K562 (cell line): ENCODE data around the gene MLLT1. TPM values are rescaled to one million over a fixed set of nuclear protein-coding genes. Genes with fewer than 3 reads are reported as not detected.

Source experiments
- ATAC-seq: fragments of 200-7000 bp; cut with Tn5 transposase; 3 replicates; pipeline ENCODE4 v1.9.1; 2020; ENCODE audit warnings: moderate library complexity
- BruUV-seq: library from RNA; stranded (reverse); fragments of 400-500 nt; replicated peaks from 2 replicates; lab custom pipeline; 2021; lab: Mats Ljungman, UMichigan
- CTCF ChIA-PET: fragments of 300-600 bp; formaldehyde crosslinking; extraction: SDS; loops from one replicate; lab custom pipeline; 2021; ENCODE audit warnings: low intra/inter-chr PET ratio; lab: Yijun Ruan, JAX
- POLR2A ChIA-PET: fragments of 300-600, 350-650 bp; sonication (Branson Sonifier 250); formaldehyde crosslinking; extraction: SDS; loops from one replicate; lab custom pipeline; 2021; ENCODE audit warnings: antibody characterized with exemption, inconsistent platforms; lab: Yijun Ruan, JAX
- DNase-seq, 4 experiments: peaks; one replicate each; pipeline versions ENCODE4 v3.0.0 to v3.0.0-alpha.2; 2011 to 2018; ENCODE audit warnings: low spot score in 3 of 4, mixed read lengths in 3 of 4; ENCODE audit errors: extremely low read depth in 1 of 4
- FAIRE-seq: peaks from 2 replicates; lab custom pipeline; 2011; peaks lifted over from hg19 to GRCh38; lab: Jason Lieb, UNC
- H2AFZ ChIP-seq: 2 replicates; pipeline ENCODE4 v1.6.0; 2011; ENCODE audit warnings: low read depth, low read length, control low read depth, inconsistent platforms
- H3K27ac ChIP-seq: fragments of 200-600 bp; 3 replicates; pipeline ENCODE4 v1.8.0; 2011; ENCODE audit warnings: low read depth, mild to moderate bottlenecking, control low read depth, inconsistent platforms, low read length, moderate library complexity, mixed read lengths; ENCODE audit errors: extremely low read depth
- H3K27me3 ChIP-seq, 2 experiments: fragments of 300-600 bp in 1 of 2; 2 replicates in 1 of 2; 3 replicates in 1 of 2; pipeline versions ENCODE4 v1.6.0 to v1.8.0; 2011; ENCODE audit warnings: inconsistent platforms in 2 of 2, low read length in 2 of 2, mild to moderate bottlenecking in 1 of 2, mixed read lengths in 1 of 2, moderate library complexity in 1 of 2; ENCODE audit not compliant: control insufficient read depth in 2 of 2, insufficient read depth in 2 of 2
- H3K36me3 ChIP-seq: fragments of 300-600 bp; 3 replicates; pipeline ENCODE4 v1.8.0; 2011; ENCODE audit warnings: mild to moderate bottlenecking, low read length, inconsistent platforms; ENCODE audit not compliant: control insufficient read depth, insufficient read depth
- H3K4me1 ChIP-seq, 2 experiments: fragments of 200-600 bp in 1 of 2; replicated peaks in 1 of 2; 2 replicates in 1 of 2; 3 replicates in 1 of 2; pipeline versions ENCODE4 v1.5.1 to v1.8.0; 2011; ENCODE audit warnings: inconsistent platforms in 2 of 2, low read length in 2 of 2, mild to moderate bottlenecking in 1 of 2, mixed read lengths in 1 of 2, moderate library complexity in 1 of 2; ENCODE audit not compliant: control insufficient read depth in 2 of 2, insufficient read depth in 2 of 2
- H3K4me2 ChIP-seq: 2 replicates; pipeline ENCODE4 v1.6.1; 2011; ENCODE audit warnings: low read length, control low read depth, inconsistent platforms, mixed read lengths; ENCODE audit not compliant: insufficient read depth
- H3K4me3 ChIP-seq: fragments of 200-600 bp; sonication (generic), shearing (Covaris generic); 2 replicates; pipeline ENCODE4 v1.5.1; 2016; ENCODE audit warnings: control low read depth, inconsistent platforms
- H3K79me2 ChIP-seq: fragments of 200-600 bp; 3 replicates; pipeline ENCODE4 v1.8.0; 2011; ENCODE audit warnings: low read length, inconsistent platforms; ENCODE audit not compliant: control insufficient read depth, insufficient read depth
- H3K9ac ChIP-seq, 2 experiments: 2 replicates each; pipeline versions ENCODE4 v1.6.0 to v1.6.1; 2011; ENCODE audit warnings: low read depth in 2 of 2, low read length in 2 of 2, control low read depth in 1 of 2, inconsistent platforms in 1 of 2, mild to moderate bottlenecking in 1 of 2, mixed read lengths in 1 of 2; ENCODE audit not compliant: insufficient read depth in 1 of 2
- H3K9me1 ChIP-seq: one replicate; pipeline ENCODE4 v1.6.0; 2011; ENCODE audit warnings: inconsistent platforms, mild to moderate bottlenecking, low read length, moderate library complexity; ENCODE audit not compliant: control insufficient read depth, insufficient read depth
- H3K9me3 ChIP-seq: replicated peaks from 2 replicates; pipeline ENCODE4 v1.5.1; 2011; ENCODE audit warnings: low read depth, low read length, inconsistent platforms; ENCODE audit not compliant: control insufficient read depth, insufficient read depth
- H4K20me1 ChIP-seq: replicated peaks from 2 replicates; pipeline ENCODE4 v1.6.1; 2011; ENCODE audit warnings: low read length, inconsistent platforms, mixed read lengths; ENCODE audit not compliant: control insufficient read depth, insufficient read depth
- HMG20A ChIP-seq: fragments of 450-650 bp; formaldehyde crosslinking; conservative IDR thresholded peaks from 2 replicates; pipeline ENCODE4 v1.4.0; 2020; ENCODE audit warnings: mild to moderate bottlenecking, mixed read lengths
- NFRKB ChIP-seq: fragments of 450-650 bp; IDR thresholded peaks from 2 replicates; pipeline ENCODE4 v1.6.1; 2016; ENCODE audit warnings: low read depth
- RBM25 ChIP-seq: fragments of 200-400 bp; formaldehyde crosslinking; IDR thresholded peaks from 2 replicates; pipeline ENCODE4 v1.6.1; 2018; ENCODE audit warnings: low read length, low read depth, moderate library complexity; ENCODE audit not compliant: severe bottlenecking
- RFX1 ChIP-seq: fragments of 450-650 bp; IDR thresholded peaks from 2 replicates; pipeline ENCODE4 v1.6.1; 2016; ENCODE audit warnings: mild to moderate bottlenecking, moderate library complexity
- ZKSCAN1 ChIP-seq: fragments of 150-350 bp; IDR thresholded peaks from 2 replicates; pipeline ENCODE4 v1.6.1; 2016; ENCODE audit warnings: low read depth, low read length
- WGBS: fragments of 100-300 bp; shearing (Covaris generic); methylation state at CpG from one replicate; pipeline ENCODE4 v1.1.6; 2016; ENCODE audit warnings: low coverage, mixed read lengths; ENCODE audit not compliant: insufficient coverage; ENCODE audit errors: missing lambda C conversion rate; 5-methylcytosine and 5-hydroxymethylcytosine counted together
- in situ Hi-C: fragments of 300-500 bp; cut with MboI; formaldehyde crosslinking; loops from 4 replicates; pipeline ENCODE4 v1.15.0; 2018; ENCODE audit warnings: inconsistent platforms, mixed read lengths
- intact Hi-C: fragments of 100-400 bp; cut with micrococcal nuclease; formaldehyde crosslinking; loops from 2 replicates; pipeline ENCODE4 v1.14.2; 2022
- polyA plus RNA-seq, 8 experiments: library from polyadenylated mRNA; depleted of rRNA in 4 of 8; stranded (reverse) in 5 of 8; unstranded in 3 of 8; fragments of >200 nt; fragmentation: Nextera tagmentation in 2 of 8; fragmentation: Illumina TruSeq in 1 of 8; extraction: Ambion mirVana in 2 of 8; extraction: Trizol in 1 of 8; gene quantifications; 2 replicates each; pipeline versions ENCODE4 v1.2.1 to v1.2.3, GENCODE V29; 2011 to 2014; ENCODE audit warnings: inconsistent platforms in 1 of 8, missing spikeins in 1 of 8
- total RNA-seq, 7 experiments: library from RNA; depleted of rRNA in 6 of 7; stranded (reverse); fragments of >200 nt in 6 of 7; fragmentation: Illumina TruSeq in 2 of 7; extraction: Trizol in 2 of 7; gene quantifications; 2 replicates each; pipeline versions ENCODE4 v1.2.1 to v1.2.3, GENCODE V29; 2011 to 2021; ENCODE audit warnings: low replicate concordance in 1 of 7

The MLLT1 gene
- total and polyA plus RNA-seq, 9 of the 15 experiments (the other 6 are each of a cell fraction or from before 2014, with no cell fraction given): 0.23 to 63.5 (median 15.4) TPM

DNA sequence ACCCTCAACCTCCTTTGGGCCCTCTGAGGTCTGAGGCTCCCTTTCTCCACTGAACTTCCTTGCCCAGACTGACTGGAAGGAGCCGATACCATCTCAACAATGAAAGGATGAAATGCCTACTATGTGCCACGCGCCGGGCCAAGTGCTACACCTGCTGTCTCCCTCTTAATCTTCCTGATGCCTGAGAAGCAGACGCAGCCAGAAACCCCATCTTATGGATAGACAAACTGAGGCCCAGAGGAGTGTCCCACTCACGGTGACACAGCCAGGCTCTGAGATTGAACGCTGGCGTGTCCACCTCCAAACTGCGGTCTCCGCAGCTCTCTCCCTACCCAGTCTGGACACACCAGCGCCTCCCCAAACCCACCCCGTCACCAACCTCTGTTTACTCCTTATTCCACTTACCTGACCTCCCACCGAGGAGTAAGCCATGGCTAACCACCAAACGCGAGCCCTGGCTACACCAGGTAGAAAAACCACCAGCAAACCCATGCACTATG lies 20.9 kb downstream of the MLLT1 start:
- no TSS peak for BruUV-seq
- Histone ChIP-seq H3K9me1 (no peaks in the 10 kb centered on the region), H3K36me3 (peaks cover 76% of the 10 kb centered on the region)
- no peak for ATAC-seq
- TF ChIP-seq RBM25: peak; percentile 65
- no peak for TF ChIP-seq NFRKB
- 0 out of 2 replicates have a peak, but pooled peaks have one; percentile 29 for TF ChIP-seq ZKSCAN1
- TF ChIP-seq, all 486 proteins: peak for 2
- intact Hi-C loops (no loop called here), in situ Hi-C loops (no loop called here)
- FAIRE-seq (no peak), DNase-seq (no peak)
- CTCF ChIA-PET: no interaction called here
- Histone ChIP-seq H3K9ac (no peak overlapping the region), H3K4me1 (peaks cover 0 to 19% of the 10 kb centered on the region in 2 experiments; a peak in 2 of 5 replicates), H3K27me3 (no peaks in the 10 kb centered on the region), H3K4me3 (no peak overlapping the region), H3K4me2 (no peak overlapping the region), H3K79me2 (peaks cover 71% of the 10 kb centered on the region), H2AFZ (no peak overlapping the region), H3K9me3 (no peaks in the 10 kb centered on the region), H4K20me1 (no peaks in the 10 kb centered on the region; the same call in 1 of the 2 replicates), H3K27ac (no peak overlapping the region)
- POLR2A ChIA-PET: no interaction called here
- 88% methylated on average over 13 of the region's 15 CpGs for WGBS

DNA sequence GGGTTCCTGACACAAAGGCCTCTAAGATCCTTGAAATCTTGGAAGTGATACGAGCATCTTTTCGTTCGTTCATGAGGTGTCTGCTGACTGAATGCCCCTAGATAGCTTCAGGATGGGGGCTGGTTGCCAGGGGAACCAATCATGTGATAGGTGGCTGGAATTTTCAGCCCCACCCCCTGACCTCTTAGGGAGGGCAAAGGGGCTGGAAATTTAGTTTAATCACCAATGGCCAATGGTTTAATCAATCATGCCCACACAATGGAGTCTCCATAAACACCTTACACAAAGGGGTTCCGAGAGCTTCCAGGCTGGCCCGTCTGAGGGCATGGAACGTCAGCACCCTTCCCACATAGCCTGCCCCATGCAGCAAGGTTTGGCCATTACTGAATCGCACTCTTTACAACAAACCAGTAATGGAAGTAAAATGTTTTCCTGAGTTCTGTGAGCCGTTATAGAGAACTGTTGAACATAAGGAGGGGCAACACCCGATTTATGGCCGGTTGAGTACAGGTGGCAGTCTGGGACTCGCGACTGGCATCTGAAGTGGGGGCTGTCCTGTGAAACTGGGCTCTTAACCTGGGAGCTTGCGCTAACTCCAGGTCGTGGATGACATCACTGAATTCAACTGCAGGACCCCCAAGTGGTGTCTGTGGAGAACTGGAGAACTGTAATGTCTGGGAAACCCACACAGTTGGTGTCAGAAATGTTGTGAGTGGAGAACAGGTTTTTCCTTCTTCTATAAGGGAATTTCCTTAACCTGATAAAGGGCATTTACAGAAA lies 25.6 kb downstream of the MLLT1 start:
- H3K79me2 ChIP-seq: peaks cover 85% of the 10 kb centered on the region
- no peak overlapping the region for H3K9ac ChIP-seq
- ChIA-PET CTCF (no interaction called here), POLR2A (interaction anchor here (1.2 kb wide), 2 partner anchors 14 to 46 kb away, joined by 3 read pairs; no protein-coding TSS in a partner anchor)
- 0 out of 5 replicates have a peak, but pooled peaks cover 0 to 3% of the 10 kb centered on the region in 2 experiments for H3K4me1 ChIP-seq
- intact Hi-C loops (no loop called here), in situ Hi-C loops (no loop called here)
- H3K27ac ChIP-seq: no peak overlapping the region
- H3K9me3 ChIP-seq: no peaks in the 10 kb centered on the region
- no peak overlapping the region for H3K4me2 ChIP-seq
- H3K27me3 ChIP-seq: no peaks in the 10 kb centered on the region
- H3K9me1 ChIP-seq: peaks cover 3% of the 10 kb centered on the region
- TF ChIP-seq RFX1: peak; percentile 53
- TF ChIP-seq HMG20A (CRISPR knock-in tag): no peak
- no peak for FAIRE-seq
- BruUV-seq: no TSS peak
- 76% methylated on average over 14 of the region's 14 CpGs for WGBS
- H4K20me1 ChIP-seq: no peaks in the 10 kb centered on the region; the same call in 1 of the 2 replicates
- H2AFZ ChIP-seq: no peak overlapping the region
- no peak for DNase-seq
- no peak overlapping the region for H3K4me3 ChIP-seq
- ATAC-seq: no peak
- H3K36me3 ChIP-seq: peaks cover 47% of the 10 kb centered on the region
